ENCODE results near the gene GSTM4.

Gene GSTM4

GRCh38 chr1:109655615-109656519, at the start of gene GSTM4:
TSS of gene GSTM4 (plus strand) at chr1:109656099. CDS start at chr1:109656390, 291 bp downstream.
- peak; percentile 87 to 92 for ATAC-seq

- no peak for ATAC-seq
These were observed 46.0 kb upstream of the GSTM4 start for GRCh38 chr1:109609881-109610280.

GRCh38 chr1:109610609-109611307, 45.1 kb upstream of the GSTM4 start:
- ATAC-seq: no peak

- no peak for ATAC-seq
These were observed 44.5 kb upstream of the GSTM4 start for GRCh38 chr1:109611308-109611990.

- ATAC-seq: no peak
These were observed 42.3 kb upstream of the GSTM4 start for GRCh38 chr1:109613361-109614147.

- no peak for ATAC-seq
These were observed 40.0 kb upstream of the GSTM4 start for GRCh38 chr1:109615879-109616278.

GRCh38 chr1:109616391-109616790, 39.5 kb upstream of the GSTM4 start:
- no peak for ATAC-seq

- ATAC-seq: no peak
These were observed 38.6 kb upstream of the GSTM4 start for GRCh38 chr1:109617291-109617801.

- no peak for ATAC-seq
These were observed 37.0 kb upstream of the GSTM4 start for GRCh38 chr1:109618661-109619575.

GRCh38 chr1:109619576-109620400, 36.1 kb upstream of the GSTM4 start, which contains the start of the genes AMPD2 and GNAT2:
TSS of gene AMPD2 (plus strand) at chr1:109619837. CDS start at chr1:109621176, 1,339 bp downstream.
TSS of gene GNAT2 (minus strand) at chr1:109619616. CDS start at chr1:109612870, 6,746 bp downstream.
- peak; percentile 41 to 42 for ATAC-seq

- no peak for ATAC-seq
These were observed 35.5 kb upstream of the GSTM4 start for GRCh38 chr1:109620401-109620791.

- peak; percentile 92 to 93 for ATAC-seq
These were observed 35.0 kb upstream of the GSTM4 start for GRCh38 chr1:109620841-109621286.

GRCh38 chr1:109621379-109622136, 34.3 kb upstream of the GSTM4 start:
- ATAC-seq: peak in 1 of 2 donors; percentile 4

- no peak for ATAC-seq
These were observed 33.6 kb upstream of the GSTM4 start for GRCh38 chr1:109622137-109622892.

GRCh38 chr1:109622895-109623294, 33.0 kb upstream of the GSTM4 start:
- no peak for ATAC-seq

GRCh38 chr1:109623601-109624161, 32.2 kb upstream of the GSTM4 start:
- no peak for ATAC-seq

GRCh38 chr1:109624201-109625010, 31.5 kb upstream of the GSTM4 start:
- ATAC-seq: no peak

All from activated CD4-positive, CD25-positive, alpha-beta regulatory T cell treated with anti-CD3 and anti-CD28 coated beads, Interleukin-2, amount 50 U/mL, for 24 hours (primary cell).